ENCODE data around the gene CYFIP1. TPM values are rescaled to one million over a fixed set of nuclear protein-coding genes. Genes with fewer than 3 reads are reported as not detected.
A peak's percentile ranks its signal among the peaks of the same experiment; 100 is the strongest.

The CYFIP1 gene
- total RNA-seq, 4 donors from 2014 or later = 88.0 to 92.5 (median 90.1) TPM

DNA sequence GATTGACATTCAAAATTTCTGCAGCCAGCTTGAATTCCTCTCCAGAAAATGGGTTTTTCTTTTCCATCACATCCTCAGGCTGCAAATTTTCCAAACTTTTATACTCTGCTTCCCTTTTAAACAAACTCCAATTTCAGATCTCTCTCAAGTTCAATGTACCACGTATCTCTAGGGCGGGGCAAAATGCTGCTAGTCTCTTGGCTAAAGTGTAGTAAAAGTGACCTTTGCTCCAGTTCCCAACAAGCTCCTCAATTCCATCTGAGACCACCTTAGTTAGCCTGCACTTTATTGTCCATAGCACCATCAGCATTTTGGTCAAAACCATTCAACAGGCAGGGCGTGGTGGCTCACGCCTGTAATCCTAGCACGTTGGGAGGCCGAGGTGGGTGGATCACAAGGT, 95.0 kb downstream of the CYFIP1 start:
- H3K27me3 ChIP-seq = no peaks in the 10 kb centered on the region
- TF ChIP-seq, protein P1, sequence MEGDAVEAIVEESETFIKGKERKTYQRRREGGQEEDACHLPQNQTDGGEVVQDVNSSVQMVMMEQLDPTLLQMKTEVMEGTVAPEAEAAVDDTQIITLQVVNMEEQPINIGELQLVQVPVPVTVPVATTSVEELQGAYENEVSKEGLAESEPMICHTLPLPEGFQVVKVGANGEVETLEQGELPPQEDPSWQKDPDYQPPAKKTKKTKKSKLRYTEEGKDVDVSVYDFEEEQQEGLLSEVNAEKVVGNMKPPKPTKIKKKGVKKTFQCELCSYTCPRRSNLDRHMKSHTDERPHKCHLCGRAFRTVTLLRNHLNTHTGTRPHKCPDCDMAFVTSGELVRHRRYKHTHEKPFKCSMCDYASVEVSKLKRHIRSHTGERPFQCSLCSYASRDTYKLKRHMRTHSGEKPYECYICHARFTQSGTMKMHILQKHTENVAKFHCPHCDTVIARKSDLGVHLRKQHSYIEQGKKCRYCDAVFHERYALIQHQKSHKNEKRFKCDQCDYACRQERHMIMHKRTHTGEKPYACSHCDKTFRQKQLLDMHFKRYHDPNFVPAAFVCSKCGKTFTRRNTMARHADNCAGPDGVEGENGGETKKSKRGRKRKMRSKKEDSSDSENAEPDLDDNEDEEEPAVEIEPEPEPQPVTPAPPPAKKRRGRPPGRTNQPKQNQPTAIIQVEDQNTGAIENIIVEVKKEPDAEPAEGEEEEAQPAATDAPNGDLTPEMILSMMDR (IDR thresholded peaks at IDR 0.05) = no peak
- TF ChIP-seq POLR2A (IDR thresholded peaks at IDR 0.05) = no peak
- H3K4me1 ChIP-seq = no peaks in the 10 kb centered on the region
- no peaks in the 10 kb centered on the region for H3K9me3 ChIP-seq
- 90 to 98% methylated on average over 2 to 5 of the region's 6 CpGs for WGBS, 2 donors
- no peak for DNase-seq
- intact Hi-C loops (cut with DNase I) = no loop called here
- H3K27ac ChIP-seq = no peak overlapping the region
- no peak overlapping the region for H3K4me3 ChIP-seq
- peaks cover 16 to 90% (median 33%) of the 10 kb centered on the region in 3 donors for H3K36me3 ChIP-seq

DNA sequence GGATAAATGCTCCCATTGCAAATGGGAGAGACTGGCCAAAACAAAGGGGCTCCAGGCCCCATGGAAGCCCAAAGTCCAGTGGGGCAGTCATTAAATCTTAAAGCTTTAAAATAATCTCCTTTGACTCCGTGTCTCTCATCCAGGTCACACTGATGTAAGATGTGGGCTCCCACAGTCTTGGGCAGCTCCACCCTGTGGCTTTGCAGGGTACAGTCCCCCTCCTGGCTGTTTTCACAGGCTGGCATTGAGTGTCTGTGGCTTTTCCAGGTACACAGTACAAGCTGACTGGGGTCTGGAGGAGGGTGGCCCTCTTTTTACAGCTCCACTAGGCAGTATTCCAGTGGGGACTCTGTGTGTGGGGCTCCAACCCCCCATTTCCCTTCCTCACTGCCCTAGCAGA, 95.8 kb downstream of the CYFIP1 start:
- H3K36me3 ChIP-seq = peaks cover 16 to 91% (median 33%) of the 10 kb centered on the region in 3 donors
- WGBS, 2 donors = 86 to 88% methylated on average over 1 of the region's 1 CpG
- no peak for DNase-seq

DNA sequence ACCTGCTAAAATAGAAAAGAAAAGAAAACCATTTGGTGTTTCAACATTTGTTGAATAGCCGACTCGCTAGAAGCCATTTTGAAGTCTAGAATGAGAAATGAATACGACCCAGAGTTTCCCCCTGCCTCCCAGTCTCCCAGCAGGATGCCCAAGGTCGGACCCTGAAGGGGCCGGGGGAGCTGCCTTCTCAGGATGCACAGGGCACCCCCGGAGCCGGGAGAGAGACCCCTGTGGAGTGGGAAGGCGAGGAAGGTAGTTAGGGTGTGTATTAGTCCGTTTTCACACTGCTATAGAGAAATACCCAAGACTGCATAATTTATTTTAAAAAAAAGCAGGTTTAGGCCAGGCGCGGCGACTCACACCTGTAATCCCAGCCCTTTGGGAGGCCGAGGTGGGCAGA, 97.0 kb downstream of the CYFIP1 start:
- intact Hi-C loops (cut with DNase I) = no loop called here
- DNase-seq = no peak

More for the DNA sequence above, 95.8 kb downstream of the CYFIP1 start:
- Histone ChIP-seq H3K4me3 (no peak overlapping the region), H3K27ac (no peak overlapping the region), H3K27me3 (no peaks in the 10 kb centered on the region), H3K4me1 (no peaks in the 10 kb centered on the region), H3K9me3 (no peaks in the 10 kb centered on the region)
- intact Hi-C loops (cut with DNase I) = no loop called here
- no peak for TF ChIP-seq POLR2A (IDR thresholded peaks at IDR 0.05)
- TF ChIP-seq, protein P1 (IDR thresholded peaks at IDR 0.05) = peak in 1 of 6 experiments; percentile 9

DNA sequence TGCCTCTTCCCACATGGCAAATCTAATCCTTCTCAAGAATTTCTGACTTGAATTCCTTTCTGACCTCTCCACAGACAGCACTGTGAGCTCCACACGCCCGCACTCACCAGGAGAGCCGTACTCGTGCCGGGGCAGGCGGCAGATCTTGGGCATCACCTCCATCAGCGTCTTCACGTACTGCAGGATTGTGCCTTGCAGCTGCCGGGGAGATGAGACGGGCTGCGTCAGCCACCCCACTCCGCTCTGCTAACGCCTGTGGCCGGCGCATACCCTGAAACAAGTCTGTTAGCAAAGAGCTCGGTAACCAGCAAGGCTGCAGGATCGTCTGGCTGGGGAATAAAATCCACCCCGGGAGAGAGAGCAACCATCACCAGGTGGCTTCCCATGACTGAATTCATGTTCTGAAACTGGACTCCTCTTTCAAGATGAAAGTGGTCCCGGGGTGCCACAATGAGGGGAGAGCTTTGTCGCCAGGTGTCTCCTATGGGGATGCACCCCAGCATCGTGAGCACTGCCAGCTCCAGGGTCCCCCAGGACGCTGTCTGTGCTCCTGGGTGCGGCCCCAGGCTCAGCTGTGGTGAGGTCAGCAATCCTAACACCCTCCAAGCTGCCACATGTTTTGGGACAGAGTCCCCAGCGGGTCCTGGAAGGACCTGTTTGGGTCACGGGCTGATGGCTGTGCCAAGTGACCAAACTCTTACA, 98.3 kb downstream of the CYFIP1 start:
- 91 to 96% methylated on average over 5 to 25 of the region's 25 CpGs for WGBS, 2 donors
- Histone ChIP-seq H3K4me3 (no peak overlapping the region), H3K36me3 (peaks cover 23 to 93% (median 36%) of the 10 kb centered on the region in 3 donors), H3K4me1 (no peaks in the 10 kb centered on the region), H3K9me3 (no peaks in the 10 kb centered on the region), H3K27ac (no peak overlapping the region), H3K27me3 (no peaks in the 10 kb centered on the region)
- intact Hi-C loops (cut with DNase I) = no loop called here
- no peak for DNase-seq
- TF ChIP-seq, protein P1 (IDR thresholded peaks at IDR 0.05) = no peak
- no peak for TF ChIP-seq POLR2A (IDR thresholded peaks at IDR 0.05)

More for the DNA sequence above, 97.0 kb downstream of the CYFIP1 start:
- H3K9me3 ChIP-seq = no peaks in the 10 kb centered on the region
- H3K4me3 ChIP-seq = no peak overlapping the region
- peaks cover 16 to 93% (median 33%) of the 10 kb centered on the region in 3 donors for H3K36me3 ChIP-seq
- WGBS, 2 donors = 92% methylated on average over 7 to 11 of the region's 13 CpGs
- TF ChIP-seq POLR2A (IDR thresholded peaks at IDR 0.05) = no peak
- TF ChIP-seq, protein P1 (IDR thresholded peaks at IDR 0.05) = no peak
- H3K27ac ChIP-seq = no peak overlapping the region
- H3K4me1 ChIP-seq = no peaks in the 10 kb centered on the region
- H3K27me3 ChIP-seq = no peaks in the 10 kb centered on the region

DNA sequence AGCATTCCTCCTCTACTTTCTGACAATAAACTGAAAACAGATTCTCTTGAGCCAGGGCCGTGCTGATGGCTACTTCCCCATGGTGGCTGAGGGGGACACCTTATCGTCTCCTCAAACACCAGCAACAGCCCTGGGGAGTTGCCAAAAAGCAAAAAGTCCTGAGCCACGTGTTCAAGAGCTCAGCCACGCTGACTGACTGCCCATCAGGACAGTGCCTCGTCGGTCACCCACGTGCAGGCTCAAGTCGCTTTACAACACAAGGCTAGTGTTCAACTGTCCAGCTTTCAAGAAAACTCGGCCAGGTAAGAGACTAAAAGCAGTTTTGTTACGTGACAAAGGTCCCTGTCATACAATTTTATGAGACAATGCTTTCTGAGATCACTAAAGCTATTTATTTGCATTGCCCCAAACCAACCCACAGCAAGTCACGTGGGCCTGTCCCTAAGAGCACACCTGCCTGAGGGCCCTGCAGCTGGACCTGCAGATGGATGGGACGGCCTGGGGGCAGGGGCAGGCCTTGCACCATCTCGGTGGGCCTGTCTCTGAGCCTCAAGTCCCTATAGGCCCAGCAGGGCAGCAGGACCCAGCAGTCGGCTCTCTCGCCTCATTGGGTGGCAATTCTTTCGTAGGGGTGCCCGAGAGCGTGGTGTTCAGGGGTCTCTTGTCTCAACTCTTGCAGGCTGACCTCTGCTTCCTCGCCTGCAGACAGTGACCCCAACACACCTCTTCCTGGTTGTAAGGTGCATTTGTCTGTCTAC, 99.0 kb downstream of the CYFIP1 start:
- H3K9me3 ChIP-seq = no peaks in the 10 kb centered on the region
- WGBS, 2 donors = 85 to 86% methylated on average over 9 to 10 of the region's 19 CpGs
- H3K27me3 ChIP-seq = no peaks in the 10 kb centered on the region
- no peak for DNase-seq
- no peak overlapping the region for H3K27ac ChIP-seq
- TF ChIP-seq, protein P1 (IDR thresholded peaks at IDR 0.05) = no peak
- TF ChIP-seq POLR2A (IDR thresholded peaks at IDR 0.05) = no peak
- no peaks in the 10 kb centered on the region for H3K4me1 ChIP-seq
- peaks cover 23 to 93% (median 30%) of the 10 kb centered on the region in 3 donors for H3K36me3 ChIP-seq
- intact Hi-C loops (cut with DNase I) = no loop called here
- H3K4me3 ChIP-seq = no peak overlapping the region
